Left lung (tissue), 10 donors: Measurements from ENCODE around the gene OTX1. TPM values are rescaled to one million over a fixed set of nuclear protein-coding genes. Genes with fewer than 3 reads are reported as not detected.

Experiments
- ATAC-seq: fragments of 200-7000 bp; cut with Tn5 transposase; one replicate; pipeline ENCODE4 v1.9.1; 2020; ENCODE audit warnings: moderate library complexity
- DNase-seq, 4 donors: peaks; one replicate each; pipeline ENCODE4 v3.0.0-alpha.2; 2013 to 2020
- H3K27ac ChIP-seq, 2 donors: fragments of 200-600 bp; sonication (generic) in 1 of 2; one replicate each; pipeline versions ENCODE4 v1.5.0 to v1.8.0; 2020 to 2021
- H3K27me3 ChIP-seq, 2 donors: fragments of 200-600 bp; sonication (generic) in 1 of 2; one replicate each; pipeline versions ENCODE4 v1.5.0 to v1.8.0; 2020 to 2021
- H3K36me3 ChIP-seq, 2 donors: fragments of 200-600 bp; sonication (generic) in 1 of 2; one replicate each; pipeline versions ENCODE4 v1.5.0 to v1.8.0; 2020 to 2021
- H3K4me1 ChIP-seq, 2 donors: fragments of 200-600 bp; one replicate each; pipeline ENCODE4 v1.8.0; 2021
- H3K4me3 ChIP-seq, 2 donors: fragments of 200-600 bp; sonication (generic) in 1 of 2; one replicate each; pipeline versions ENCODE4 v1.5.0 to v1.8.0; 2020 to 2021; ENCODE audit warnings: mild to moderate bottlenecking in 1 of 2
- H3K9me3 ChIP-seq, 2 donors: fragments of 200-600 bp; sonication (generic) in 1 of 2; one replicate each; pipeline versions ENCODE4 v1.5.0 to v1.8.0; 2020 to 2021
- intact Hi-C, 2 donors: fragments of 100-400 bp; cut with DNase I; formaldehyde crosslinking; loops; one replicate each; pipeline versions ENCODE4 v1.11.2 to v1.14.2; 2022
- polyA plus RNA-seq, 6 donors: library from polyadenylated mRNA; unstranded; fragments of 120-200 nt; gene quantifications; one replicate each; pipeline ENCODE4 v1.2.1, GENCODE V29; 2013; ENCODE audit not compliant: insufficient read length in 6 of 6
- total RNA-seq, 2 donors: library from RNA; stranded (reverse); fragmentation: NEBNext Ultra II Directional; extraction: Animal tissue kit (Norgen Biotek cat#: 25700); gene quantifications; one replicate each; pipeline ENCODE4 v1.2.1, GENCODE V29; 2021
- TF ChIP-seq, protein P1 (sequence below), 2 donors: fragments of 200-600 bp; sonication (generic) in 1 of 2; IDR thresholded peaks; one replicate each; pipeline versions ENCODE4 v1.5.0 to v1.8.0; 2021; ENCODE audit warnings: antibody characterized with exemption in 2 of 2
- donor health status: DM: no; HTN: yes; CAD: no.
- donor health status: DM: no; HTN: no; CAD: no.

Gene OTX1
- total and polyA plus RNA-seq, 8 donors, result 0.04 to 0.55 (median 0.14) TPM; not detected in 1

DNA sequence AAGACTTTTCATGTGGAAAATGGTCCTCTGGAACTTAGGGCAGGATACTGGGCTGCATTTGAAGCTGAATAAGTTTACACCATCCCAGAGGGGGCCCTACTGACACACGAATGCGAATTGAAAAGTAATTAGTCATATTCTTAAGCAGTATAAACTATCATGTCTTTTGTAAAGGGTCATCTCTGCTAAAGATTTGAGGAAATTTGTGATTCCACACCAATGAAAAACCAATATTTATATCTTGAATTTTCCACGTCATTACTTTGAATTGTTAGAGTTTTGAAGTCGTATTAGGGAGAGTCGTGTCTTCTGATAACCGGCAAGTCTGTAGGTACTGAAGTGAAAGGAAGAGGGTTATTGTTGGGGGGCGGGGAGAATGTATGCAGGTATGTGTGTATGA is 4.1 kb upstream of the OTX1 start:
- intact Hi-C loops, result no loop called here
- H3K4me3 ChIP-seq, result no peak overlapping the region
- H3K9me3 ChIP-seq, result no peaks in the 10 kb centered on the region
- peaks cover 18 to 45% of the 10 kb centered on the region in 2 donors for H3K4me1 ChIP-seq
- DNase-seq, result no peak
- peaks cover 58 to 72% of the 10 kb centered on the region in 2 donors for H3K27me3 ChIP-seq
- no peak overlapping the region for H3K27ac ChIP-seq
- ATAC-seq, result no peak
- peaks cover 0 to 19% of the 10 kb centered on the region in 2 donors for H3K36me3 ChIP-seq
- TF ChIP-seq, protein P1, sequence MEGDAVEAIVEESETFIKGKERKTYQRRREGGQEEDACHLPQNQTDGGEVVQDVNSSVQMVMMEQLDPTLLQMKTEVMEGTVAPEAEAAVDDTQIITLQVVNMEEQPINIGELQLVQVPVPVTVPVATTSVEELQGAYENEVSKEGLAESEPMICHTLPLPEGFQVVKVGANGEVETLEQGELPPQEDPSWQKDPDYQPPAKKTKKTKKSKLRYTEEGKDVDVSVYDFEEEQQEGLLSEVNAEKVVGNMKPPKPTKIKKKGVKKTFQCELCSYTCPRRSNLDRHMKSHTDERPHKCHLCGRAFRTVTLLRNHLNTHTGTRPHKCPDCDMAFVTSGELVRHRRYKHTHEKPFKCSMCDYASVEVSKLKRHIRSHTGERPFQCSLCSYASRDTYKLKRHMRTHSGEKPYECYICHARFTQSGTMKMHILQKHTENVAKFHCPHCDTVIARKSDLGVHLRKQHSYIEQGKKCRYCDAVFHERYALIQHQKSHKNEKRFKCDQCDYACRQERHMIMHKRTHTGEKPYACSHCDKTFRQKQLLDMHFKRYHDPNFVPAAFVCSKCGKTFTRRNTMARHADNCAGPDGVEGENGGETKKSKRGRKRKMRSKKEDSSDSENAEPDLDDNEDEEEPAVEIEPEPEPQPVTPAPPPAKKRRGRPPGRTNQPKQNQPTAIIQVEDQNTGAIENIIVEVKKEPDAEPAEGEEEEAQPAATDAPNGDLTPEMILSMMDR (IDR thresholded peaks at IDR 0.05), result no peak

DNA sequence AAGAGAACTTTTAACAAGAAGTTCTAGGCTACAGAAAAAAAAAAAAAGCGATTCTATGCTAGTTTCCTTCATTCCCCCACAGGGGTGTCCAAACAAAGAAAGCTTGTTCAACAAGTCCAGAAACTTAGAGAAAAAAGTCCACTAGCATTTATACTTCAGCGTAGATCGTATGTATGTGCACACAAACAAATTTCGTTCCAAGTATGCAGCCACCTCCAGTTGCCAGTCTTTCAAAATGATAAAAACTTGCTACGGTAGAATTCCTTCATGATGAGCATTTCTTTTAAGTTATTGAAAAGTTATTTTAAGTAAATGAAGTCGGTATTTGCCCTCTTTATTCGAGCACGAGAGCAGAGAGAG is 3.7 kb upstream of the OTX1 start:
- ATAC-seq (no peak), DNase-seq (no peak)
- intact Hi-C loops, result no loop called here
- H3K27ac ChIP-seq, result no peak overlapping the region
- no peak overlapping the region for H3K4me3 ChIP-seq
- H3K27me3 ChIP-seq, result peaks cover 62 to 76% of the 10 kb centered on the region in 2 donors
- no peaks in the 10 kb centered on the region for H3K9me3 ChIP-seq
- H3K4me1 ChIP-seq, result peaks cover 18 to 48% of the 10 kb centered on the region in 2 donors
- TF ChIP-seq, protein P1 (IDR thresholded peaks at IDR 0.05), result no peak
- peaks cover 0 to 19% of the 10 kb centered on the region in 2 donors for H3K36me3 ChIP-seq

DNA sequence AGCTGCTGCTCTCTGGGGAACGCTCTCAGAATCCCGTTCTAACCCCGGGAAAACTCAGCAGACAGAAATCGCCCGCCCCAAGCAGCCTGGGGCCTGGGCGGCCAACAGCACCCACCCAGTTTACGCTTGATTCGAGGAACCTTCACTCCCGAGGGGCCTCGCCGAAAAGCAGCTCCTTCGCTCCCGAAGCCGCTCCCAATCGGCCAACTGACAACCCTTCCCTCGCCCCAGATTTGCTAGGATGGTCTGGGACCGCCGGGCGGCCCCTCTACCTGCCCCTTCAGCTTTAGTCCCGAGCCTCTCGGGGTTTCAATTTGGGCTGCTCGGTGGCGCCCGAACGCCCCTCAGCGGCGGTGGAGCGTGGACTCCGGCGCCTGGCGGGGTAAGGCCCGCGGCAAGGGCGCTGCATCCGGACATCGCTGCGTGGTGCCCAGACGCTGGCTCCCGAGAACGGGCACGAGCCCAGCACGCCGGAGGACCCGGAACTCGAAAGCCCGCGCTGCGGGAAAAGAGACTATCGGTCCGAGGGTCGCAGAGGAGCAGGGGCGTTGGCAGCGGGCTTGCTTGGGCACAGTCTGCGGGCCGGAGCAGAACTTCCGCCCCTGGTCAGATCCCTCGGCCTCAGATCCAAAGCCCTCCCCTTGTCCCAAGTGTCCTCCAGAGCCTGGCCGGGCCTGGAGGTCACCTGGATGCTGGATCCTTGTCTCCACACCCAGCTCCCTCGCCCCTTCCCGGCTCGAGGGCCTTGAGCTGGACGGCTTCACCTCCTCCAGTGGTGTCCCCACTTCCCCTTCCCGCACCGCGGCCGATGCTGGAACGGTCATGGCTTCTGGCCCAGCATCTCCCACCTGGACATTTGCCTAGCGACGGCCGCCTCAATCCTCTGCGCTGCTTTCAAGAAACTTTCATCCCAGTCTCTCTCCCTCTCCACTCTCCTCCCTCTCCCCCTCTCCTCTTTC is 3.0 kb upstream of the OTX1 start:
- H3K4me1 ChIP-seq, result peaks cover 18 to 50% of the 10 kb centered on the region in 2 donors
- intact Hi-C loops, result no loop called here
- no peaks in the 10 kb centered on the region for H3K9me3 ChIP-seq
- H3K27me3 ChIP-seq, result peaks cover 67 to 83% of the 10 kb centered on the region in 2 donors
- no peak overlapping the region for H3K27ac ChIP-seq
- peak in 2 of 4 donors; percentile 40 to 82 for DNase-seq
- H3K36me3 ChIP-seq, result peaks cover 0 to 19% of the 10 kb centered on the region in 2 donors
- ATAC-seq, result no peak
- no peak overlapping the region for H3K4me3 ChIP-seq
- TF ChIP-seq, protein P1 (IDR thresholded peaks at IDR 0.05), result no peak

DNA sequence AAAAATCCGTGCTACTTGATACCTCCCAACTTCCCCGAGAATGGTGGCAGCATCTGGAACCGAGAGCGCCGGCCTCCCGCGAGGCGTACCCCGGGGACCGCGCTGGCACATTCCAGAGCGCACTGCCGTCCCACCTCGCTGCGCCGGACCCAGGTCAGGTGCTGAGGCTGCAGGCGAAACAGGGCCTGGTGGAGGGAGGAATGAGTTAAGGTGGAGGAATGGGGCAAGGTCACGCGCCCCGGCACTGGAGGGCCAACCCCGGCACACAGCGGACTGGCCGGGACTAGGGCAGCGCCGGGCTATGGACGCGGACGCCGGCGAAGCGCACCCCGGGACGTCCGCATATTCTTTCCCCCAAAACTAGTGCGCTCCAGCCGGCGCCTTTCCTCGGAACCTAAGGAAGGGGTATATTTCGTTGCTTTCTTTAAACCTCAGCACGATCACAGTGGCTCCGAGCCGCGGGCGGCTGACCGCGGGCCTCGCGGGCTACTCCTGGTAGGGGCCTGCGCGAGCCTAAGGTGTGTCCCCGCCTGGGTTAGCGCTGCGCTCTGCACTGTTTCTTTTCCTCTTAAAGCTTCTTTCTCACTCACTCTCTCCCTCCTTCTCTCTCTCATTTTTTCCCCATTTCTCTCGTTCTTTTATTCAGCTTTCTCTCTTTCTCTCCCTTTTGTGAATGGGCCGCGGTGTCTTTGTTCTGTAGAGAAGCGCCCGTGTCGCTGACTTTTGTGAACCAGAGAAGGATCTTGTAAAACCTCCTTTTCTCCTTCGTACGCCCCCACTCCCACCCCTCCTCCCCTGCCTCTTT is 2.1 kb upstream of the OTX1 start:
- Histone ChIP-seq H3K4me3 (no peak overlapping the region), H3K36me3 (peaks cover 0 to 19% of the 10 kb centered on the region in 2 donors), H3K27ac (no peak overlapping the region), H3K9me3 (no peaks in the 10 kb centered on the region), H3K4me1 (peaks cover 18 to 59% of the 10 kb centered on the region in 2 donors), H3K27me3 (peaks cover 77 to 93% of the 10 kb centered on the region in 2 donors)
- DNase-seq, result peak in 3 of 4 donors; percentile 35 to 73 (median 67)
- intact Hi-C loops, result no loop called here
- ATAC-seq, result no peak
- TF ChIP-seq, protein P1 (IDR thresholded peaks at IDR 0.05), result no peak
